ENCODE results near the gene ZKSCAN5. TPM values are rescaled to one million over a fixed set of nuclear protein-coding genes. Genes with fewer than 3 reads are reported as not detected.

The ZKSCAN5 gene
- polyA plus RNA-seq, 1 donor from 2014 or later, result 18.6 TPM

- Histone ChIP-seq H3K4me3 (ENCODE audit: low read length) (no peak overlapping the region), H3K4me2 (ENCODE audit: low read length) (no peak overlapping the region), H3K27me3 (ENCODE audit: insufficient read depth, low read depth, low read length) (no peaks in the 10 kb centered on the region), H3K9me2 (ENCODE audit: insufficient read depth, low read length) (no peaks in the 10 kb centered on the region), H3K27ac (ENCODE audit: low read length) (no peak overlapping the region), H3F3A (ENCODE audit: insufficient read depth, low read length, poor library complexity, severe bottlenecking) (no peaks in the 10 kb centered on the region), H4K20me1 (ENCODE audit: insufficient read depth) (no peaks in the 10 kb centered on the region), H2AFZ (ENCODE audit: low read depth, low read length) (no peak overlapping the region), H3K79me2 (replicated peaks; ENCODE audit: insufficient read depth, low read length) (peaks cover 36% of the 10 kb centered on the region), H3K9me3 (ENCODE audit: low read length) (no peaks in the 10 kb centered on the region), H3K36me3 (ENCODE audit: insufficient read depth, low read length) (no peaks in the 10 kb centered on the region), H3K9ac (ENCODE audit: low read length) (no peak overlapping the region)
- TF ChIP-seq RAD21 (conservative IDR thresholded peaks at IDR 0.05), result no peak
- TF ChIP-seq EZH2 (IDR thresholded peaks at IDR 0.05; ENCODE audit: borderline replicate concordance, insufficient read depth, low read length, poor library complexity, severe bottlenecking), result no peak
- TF ChIP-seq MXI1 (conservative IDR thresholded peaks at IDR 0.05; ENCODE audit: poor library complexity, severe bottlenecking), result no peak
- no peak for TF ChIP-seq REST (IDR thresholded peaks at IDR 0.05; ENCODE audit: borderline replicate concordance)
- TF ChIP-seq TAF1 (IDR thresholded peaks at IDR 0.05; ENCODE audit: low read depth), result no peak
Observed at GRCh38 chr7:99469381-99470065, 34.9 kb upstream of the ZKSCAN5 start.

- Histone ChIP-seq H3F3A (ENCODE audit: insufficient read depth, low read length, poor library complexity, severe bottlenecking) (no peaks in the 10 kb centered on the region), H3K4me2 (ENCODE audit: low read length) (peak within 1 kb of the TSS; percentile 30), H3K36me3 (ENCODE audit: insufficient read depth, low read length) (no peaks in the 10 kb centered on the region), H2AFZ (ENCODE audit: low read depth, low read length) (peak within 1 kb of the TSS; percentile 80), H3K9ac (ENCODE audit: low read length) (peak within 1 kb of the TSS; percentile 85), H3K27ac (ENCODE audit: low read length) (peak within 1 kb of the TSS; percentile 93), H3K27me3 (ENCODE audit: insufficient read depth, low read depth, low read length) (no peaks in the 10 kb centered on the region), H3K9me2 (ENCODE audit: insufficient read depth, low read length) (no peaks in the 10 kb centered on the region), H3K79me2 (replicated peaks; ENCODE audit: insufficient read depth, low read length) (peaks cover 38% of the 10 kb centered on the region), H4K20me1 (ENCODE audit: insufficient read depth) (no peaks in the 10 kb centered on the region), H3K9me3 (ENCODE audit: low read length) (no peaks in the 10 kb centered on the region), H3K4me3 (ENCODE audit: low read length) (peak within 1 kb of the TSS; percentile 82)
- TF ChIP-seq SMC3 (conservative IDR thresholded peaks at IDR 0.05; ENCODE audit: poor library complexity) (peak; percentile 25), POLR2AphosphoS5 (IDR thresholded peaks at IDR 0.05) (peak; percentile 88), CTCF (IDR thresholded peaks at IDR 0.05; ENCODE audit: poor library complexity, severe bottlenecking) (no peak), MXI1 (conservative IDR thresholded peaks at IDR 0.05; ENCODE audit: poor library complexity, severe bottlenecking) (peak; percentile 85), EZH2 (IDR thresholded peaks at IDR 0.05; ENCODE audit: borderline replicate concordance, insufficient read depth, low read length, poor library complexity, severe bottlenecking) (no peak), REST (IDR thresholded peaks at IDR 0.05; ENCODE audit: borderline replicate concordance) (peak; percentile 79), TAF1 (IDR thresholded peaks at IDR 0.05; ENCODE audit: low read depth) (peak; percentile 89), EP300 (conservative IDR thresholded peaks at IDR 0.05; ENCODE audit: poor library complexity, severe bottlenecking) (peak; percentile 31), RAD21 (conservative IDR thresholded peaks at IDR 0.05) (peak; percentile 33)
Observed at GRCh38 chr7:99472561-99473314, 31.7 kb upstream of the ZKSCAN5 start, which contains the start of gene ZNF789. Gene ZNF789, plus strand, starts transcription at chr7:99472890. Its CDS starts 3,567 bp downstream, at chr7:99476457.
